WERI-Rb-1 (cell line): ENCODE results near the gene MYO16.

Source experiments
- DNase-seq: peaks from one replicate; pipeline ENCODE4 v3.0.0-alpha.2; 2020
- H3K27ac ChIP-seq: fragments of 250-450 bp; sonication (Bioruptor Pico); 2 replicates; pipeline ENCODE4 v1.5.1; 2020; ENCODE audit warnings: mild to moderate bottlenecking, moderate library complexity
- H3K27me3 ChIP-seq: fragments of 250-450 bp; sonication (Bioruptor Pico); 2 replicates; pipeline ENCODE4 v1.5.1; 2021; ENCODE audit warnings: mild to moderate bottlenecking, low read depth, moderate library complexity; ENCODE audit not compliant: insufficient read depth, severe bottlenecking
- H3K36me3 ChIP-seq: fragments of 250-450 bp; sonication (Bioruptor Pico); 2 replicates; pipeline ENCODE4 v1.5.1; 2020; ENCODE audit warnings: mild to moderate bottlenecking, moderate library complexity
- H3K4me3 ChIP-seq: 2 replicates; pipeline ENCODE4 v1.5.1; 2011; ENCODE audit warnings: low read depth, mild to moderate bottlenecking, control low read depth, low read length
- H3K9me3 ChIP-seq: fragments of 250-450 bp; sonication (Bioruptor Pico); 2 replicates; pipeline ENCODE4 v1.5.1; 2021; ENCODE audit warnings: mild to moderate bottlenecking, moderate library complexity; ENCODE audit not compliant: severe bottlenecking
- CTCF ChIP-seq: IDR thresholded peaks from 2 replicates; pipeline ENCODE4 v1.5.1; 2011; ENCODE audit warnings: low read depth, mild to moderate bottlenecking, control low read depth, inconsistent platforms, low read length

The MYO16 gene

GRCh38 chr13:108643646-108644353, 14.4 kb downstream of the MYO16 start:
- no peak overlapping the region for H3K27ac ChIP-seq
- no peak for DNase-seq
- H3K36me3 ChIP-seq = no peaks in the 10 kb centered on the region
- no peak overlapping the region for H3K4me3 ChIP-seq
- H3K9me3 ChIP-seq = no peaks in the 10 kb centered on the region
- TF ChIP-seq CTCF = no peak
- peaks cover 17% of the 10 kb centered on the region for H3K27me3 ChIP-seq

- Histone ChIP-seq H3K27ac (no peak overlapping the region), H3K9me3 (no peaks in the 10 kb centered on the region), H3K36me3 (no peaks in the 10 kb centered on the region), H3K4me3 (no peak overlapping the region), H3K27me3 (peaks cover 9% of the 10 kb centered on the region)
- DNase-seq = no peak
- TF ChIP-seq CTCF = no peak
These were observed 16.0 kb downstream of the MYO16 start for GRCh38 chr13:108645376-108645775.

- Histone ChIP-seq H3K4me3 (no peak overlapping the region), H3K27ac (no peak overlapping the region), H3K36me3 (no peaks in the 10 kb centered on the region), H3K9me3 (no peaks in the 10 kb centered on the region), H3K27me3 (peaks cover 15% of the 10 kb centered on the region)
- DNase-seq = no peak
- TF ChIP-seq CTCF = no peak
These were observed 20.9 kb downstream of the MYO16 start for GRCh38 chr13:108650271-108650670.

DNA sequence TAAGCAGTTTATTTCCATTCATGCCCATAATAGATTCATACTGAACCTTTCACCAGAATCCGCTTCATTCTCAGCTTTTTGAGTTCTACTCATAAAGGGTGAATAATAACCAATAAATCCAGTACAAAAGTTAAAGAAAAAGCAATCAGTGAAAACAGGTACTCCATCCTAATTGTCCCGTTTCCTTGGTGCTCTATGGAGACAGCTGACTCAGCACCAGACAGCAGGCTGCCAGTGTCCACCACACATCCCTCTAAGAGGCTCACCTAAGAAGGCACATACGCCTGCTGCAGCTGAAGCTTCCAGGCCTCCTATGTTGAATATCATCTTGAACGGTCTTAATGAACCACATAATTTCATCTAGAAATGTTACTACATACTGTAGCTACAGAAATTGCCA, 27.3 kb downstream of the MYO16 start:
- peaks cover 28% of the 10 kb centered on the region for H3K27me3 ChIP-seq
- H3K9me3 ChIP-seq = no peaks in the 10 kb centered on the region
- H3K27ac ChIP-seq = no peak overlapping the region
- TF ChIP-seq CTCF = no peak
- no peak overlapping the region for H3K4me3 ChIP-seq
- no peaks in the 10 kb centered on the region for H3K36me3 ChIP-seq
- no peak for DNase-seq

- Histone ChIP-seq H3K9me3 (no peaks in the 10 kb centered on the region), H3K27me3 (peaks cover 28% of the 10 kb centered on the region), H3K36me3 (no peaks in the 10 kb centered on the region), H3K27ac (no peak overlapping the region), H3K4me3 (no peak overlapping the region)
- no peak for TF ChIP-seq CTCF
- DNase-seq = no peak
These were observed 28.1 kb downstream of the MYO16 start for GRCh38 chr13:108657519-108657918.

DNA sequence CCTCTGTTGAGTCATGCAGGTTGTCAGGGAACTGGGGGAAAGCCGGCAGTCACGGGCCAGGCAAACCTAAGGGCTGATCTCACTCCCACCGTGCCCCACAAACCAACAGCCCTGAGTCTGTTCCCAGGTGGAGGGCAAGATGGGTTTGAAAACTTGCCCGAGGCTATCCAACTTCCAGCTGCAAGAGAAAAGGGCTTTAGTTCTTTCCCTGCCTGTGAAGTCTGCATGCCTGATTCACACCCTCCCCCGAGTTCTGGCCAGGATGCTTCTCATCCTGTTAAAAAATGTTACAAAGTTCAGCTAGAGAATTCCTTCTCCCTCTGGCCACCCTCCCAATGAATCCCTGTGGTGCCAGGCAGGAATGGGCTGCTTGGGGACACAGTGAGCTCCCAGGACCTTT, 33.1 kb downstream of the MYO16 start:
- no peak for DNase-seq
- Histone ChIP-seq H3K27ac (no peak overlapping the region), H3K36me3 (no peaks in the 10 kb centered on the region), H3K4me3 (no peak overlapping the region), H3K9me3 (no peaks in the 10 kb centered on the region), H3K27me3 (peaks cover 28% of the 10 kb centered on the region)
- no peak for TF ChIP-seq CTCF
